ENCODE results near the gene KCNIP1. TPM values are rescaled to one million over a fixed set of nuclear protein-coding genes. Genes with fewer than 3 reads are reported as not detected.

KCNIP1 gene
- total and polyA plus RNA-seq, 9 of the 15 experiments (the other 6 are each of a cell fraction or from before 2014, with no cell fraction given), result not detected

GRCh38 chr5:170774831-170775230 is 271.0 kb downstream of the KCNIP1 start (continued):
- TF ChIP-seq CTCF (IDR thresholded peaks at IDR 0.05 in 2 of 3, conservative IDR thresholded peaks at IDR 0.05 in 1 of 3; ENCODE audit: insufficient read depth in 2 of 3, low read depth in 1 of 3, low read length in 3 of 3), result peak; percentile 12 to 25 (median 17); a peak in 1 of 6 replicates
- no peak for TF ChIP-seq FOXJ3 (CRISPR knock-in tag; IDR thresholded peaks at IDR 0.05)

- Histone ChIP-seq H3K9me1 (ENCODE audit: control insufficient read depth, insufficient read depth, low read length) (peaks cover 3% of the 10 kb centered on the region), H3K4me2 (ENCODE audit: insufficient read depth, low read length) (no peak overlapping the region), H3K9ac (ENCODE audit: insufficient read depth in 1 of 2, low read depth in 2 of 2, low read length in 2 of 2) (no peak overlapping the region), H3K27ac (ENCODE audit: extremely low read depth, low read depth, low read length) (no peak overlapping the region), H3K79me2 (ENCODE audit: control insufficient read depth, insufficient read depth, low read length) (no peaks in the 10 kb centered on the region), H4K20me1 (replicated peaks; ENCODE audit: control insufficient read depth, insufficient read depth, low read length) (no peaks in the 10 kb centered on the region; the same call in 1 of the 2 replicates), H2AFZ (ENCODE audit: low read depth, low read length) (no peak overlapping the region), H3K4me3 (no peak overlapping the region), H3K27me3 (ENCODE audit: control insufficient read depth in 2 of 2, insufficient read depth in 2 of 2, low read length in 2 of 2) (no peaks in the 10 kb centered on the region), H3K36me3 (ENCODE audit: control insufficient read depth, insufficient read depth, low read length) (no peaks in the 10 kb centered on the region), H3K9me3 (replicated peaks; ENCODE audit: control insufficient read depth, insufficient read depth, low read depth, low read length) (no peaks in the 10 kb centered on the region), H3K4me1 (replicated peaks in 1 of 2; ENCODE audit: control insufficient read depth in 2 of 2, insufficient read depth in 2 of 2, low read length in 2 of 2) (no peaks in the 10 kb centered on the region)
- ATAC-seq, result no peak
- CTCF ChIA-PET (ENCODE audit: low intra/inter-chr PET ratio), result no interaction called here
- in situ Hi-C loops (cut with MboI) (no loop called here), intact Hi-C loops (cut with micrococcal nuclease) (no loop called here)
- BruUV-seq (replicated peaks), result no TSS peak
- WGBS (ENCODE audit: insufficient coverage, low coverage, missing lambda C conversion rate), result 0% methylated on average over 1 of the region's 1 CpG
- DNase-seq (ENCODE audit: extremely low read depth in 1 of 4, low spot score in 3 of 4), result no peak
- FAIRE-seq, result no peak
- POLR2A ChIA-PET, result no interaction called here
- no peak for TF ChIP-seq WHSC1 (IDR thresholded peaks at IDR 0.05; ENCODE audit: low read length)
- TF ChIP-seq ADNP (tag; IDR thresholded peaks at IDR 0.05), result no peak
- no peak for TF ChIP-seq MXI1 (IDR thresholded peaks at IDR 0.05; ENCODE audit: low read depth, low read length)
- TF ChIP-seq ZNF76 (CRISPR knock-in tag; IDR thresholded peaks at IDR 0.05; ENCODE audit: borderline replicate concordance), result no peak
- TF ChIP-seq SAP30 (IDR thresholded peaks at IDR 0.05; ENCODE audit: borderline replicate concordance, insufficient read depth, low read depth, low read length, poor library complexity, severe bottlenecking), result no peak
- TF ChIP-seq PTRF (tag; IDR thresholded peaks at IDR 0.05), result no peak
- TF ChIP-seq SAFB (IDR thresholded peaks at IDR 0.05; ENCODE audit: borderline replicate concordance, low read depth, low read length), result no peak
- TF ChIP-seq NFIX (CRISPR knock-in tag; IDR thresholded peaks at IDR 0.05; ENCODE audit: low read depth), result no peak
- no peak for TF ChIP-seq ZNF766 (CRISPR knock-in tag; conservative IDR thresholded peaks at IDR 0.05)
- no peak for TF ChIP-seq STAG1 (CRISPR knock-in tag; IDR thresholded peaks at IDR 0.05; ENCODE audit: borderline replicate concordance)
- no peak for TF ChIP-seq MAX (CRISPR knock-in tag; IDR thresholded peaks at IDR 0.05)
- no peak for TF ChIP-seq ZBTB33 (CRISPR knock-in tag; IDR thresholded peaks at IDR 0.05)
- TF ChIP-seq CHCHD3 (CRISPR knock-in tag; IDR thresholded peaks at IDR 0.05), result no peak
- no peak for TF ChIP-seq NONO (IDR thresholded peaks at IDR 0.05; ENCODE audit: low read depth in 2 of 2, low read length in 1 of 2)
- TF ChIP-seq RFX5 (IDR thresholded peaks at IDR 0.05; ENCODE audit: low read depth, low read length), result no peak
Measured at GRCh38 chr5:170781946-170782345, 278.1 kb downstream of the KCNIP1 start.
